Kidney epithelial cell (primary cell): ENCODE measurements around the gene SYCE1L. TPM values are rescaled to one million over a fixed set of nuclear protein-coding genes. Genes with fewer than 3 reads are reported as not detected.

Source experiments
- DNase-seq: peaks from one replicate; pipeline ENCODE4 v3.0.0-alpha.2; 2010; ENCODE audit warnings: low read depth
- H3K27me3 ChIP-seq: 2 replicates; pipeline ENCODE4 v1.6.0; 2011; ENCODE audit warnings: low read length; ENCODE audit not compliant: control insufficient read depth, insufficient read depth
- H3K36me3 ChIP-seq: 2 replicates; pipeline ENCODE4 v1.5.1; 2011; ENCODE audit warnings: low read length; ENCODE audit not compliant: control insufficient read depth, insufficient read depth
- H3K4me3 ChIP-seq: 2 replicates; pipeline ENCODE4 v1.5.1; 2011; ENCODE audit warnings: low read depth, mild to moderate bottlenecking, control low read depth, low read length
- CTCF ChIP-seq: IDR thresholded peaks from 2 replicates; pipeline ENCODE4 v1.5.1; 2011; ENCODE audit warnings: mild to moderate bottlenecking, moderate library complexity, low read length, control low read depth, inconsistent platforms; ENCODE audit not compliant: insufficient read depth, poor library complexity, severe bottlenecking
- total RNA-seq: library from RNA; depleted of rRNA; stranded (reverse); fragments of >200 nt; gene quantifications from 2 replicates; pipeline ENCODE4 v1.2.3, GENCODE V29; 2015

Gene SYCE1L
- total RNA-seq, 1 donor from 2014 or later: 7.5 TPM

- H3K27me3 ChIP-seq: no peaks in the 10 kb centered on the region
- no peak for TF ChIP-seq CTCF
- peaks cover 3% of the 10 kb centered on the region for H3K36me3 ChIP-seq
- H3K4me3 ChIP-seq: no peak overlapping the region
- no peak for DNase-seq
Observed at GRCh38 chr16:77194295-77195231, 4.6 kb upstream of the SYCE1L start.

- Histone ChIP-seq H3K36me3 (peaks cover 3% of the 10 kb centered on the region), H3K27me3 (no peaks in the 10 kb centered on the region), H3K4me3 (no peak overlapping the region)
- TF ChIP-seq CTCF: no peak
- DNase-seq: no peak
Observed at GRCh38 chr16:77195411-77195810, 3.8 kb upstream of the SYCE1L start.

GRCh38 chr16:77197747-77198146, 1.5 kb upstream of the SYCE1L start:
- H3K27me3 ChIP-seq: no peaks in the 10 kb centered on the region
- no peak overlapping the region for H3K4me3 ChIP-seq
- peaks cover 3% of the 10 kb centered on the region for H3K36me3 ChIP-seq
- TF ChIP-seq CTCF: no peak
- no peak for DNase-seq

GRCh38 chr16:77206533-77206932, 7.3 kb downstream of the SYCE1L start:
- no peak for TF ChIP-seq CTCF
- no peak for DNase-seq
- Histone ChIP-seq H3K36me3 (no peaks in the 10 kb centered on the region), H3K4me3 (no peak overlapping the region), H3K27me3 (no peaks in the 10 kb centered on the region)

GRCh38 chr16:77207030-77207429, 7.8 kb downstream of the SYCE1L start:
- H3K36me3 ChIP-seq: no peaks in the 10 kb centered on the region
- no peak overlapping the region for H3K4me3 ChIP-seq
- no peaks in the 10 kb centered on the region for H3K27me3 ChIP-seq
- no peak for TF ChIP-seq CTCF
- no peak for DNase-seq

GRCh38 chr16:77208382-77208781, 9.2 kb downstream of the SYCE1L start:
- no peak for TF ChIP-seq CTCF
- H3K27me3 ChIP-seq: no peaks in the 10 kb centered on the region
- DNase-seq: no peak
- no peaks in the 10 kb centered on the region for H3K36me3 ChIP-seq
- no peak overlapping the region for H3K4me3 ChIP-seq
